Activated T-cell treated with anti-CD3 and anti-CD28 coated beads for 1 hour (primary cell): ENCODE data around the gene C9orf153.
A peak's percentile ranks its signal among the peaks of the same experiment; 100 is the strongest.
"Not testable (repeated sequence)": the region's sequence is repeated elsewhere in the genome, so short reads cannot be mapped to it uniquely, and the experiment has no call there.

ENCODE experiments used
- DNase-seq: peaks from one replicate; pipeline ENCODE4 v3.0.0-alpha.2; 2020; ENCODE audit warnings: low read depth

Gene C9orf153

DNA sequence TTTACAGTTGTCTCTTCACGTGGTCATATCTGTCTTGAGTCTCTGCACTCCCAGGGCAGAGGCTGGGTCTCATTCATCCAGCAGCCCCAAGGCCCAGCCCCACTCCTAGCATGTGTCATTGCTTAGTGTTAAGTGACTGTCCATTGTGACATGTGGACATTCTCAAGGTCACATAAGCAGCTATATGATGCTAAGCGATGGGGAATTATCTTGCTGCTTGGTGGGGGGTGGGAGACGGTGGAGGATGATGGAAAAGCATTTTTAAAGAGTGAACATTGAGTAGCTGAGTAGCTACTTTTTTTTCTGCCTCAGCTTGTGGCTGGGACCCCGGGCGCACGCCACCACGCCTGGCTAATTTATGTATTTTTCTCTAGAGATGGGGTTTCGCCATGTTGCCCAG, at the start of gene C9orf153:
Gene C9orf153, minus strand, starts transcription at position 101 of the 400 bp plus-strand sequence. CDS start 30,054 bp downstream, outside the sequence.
- DNase-seq, result no peak

DNA sequence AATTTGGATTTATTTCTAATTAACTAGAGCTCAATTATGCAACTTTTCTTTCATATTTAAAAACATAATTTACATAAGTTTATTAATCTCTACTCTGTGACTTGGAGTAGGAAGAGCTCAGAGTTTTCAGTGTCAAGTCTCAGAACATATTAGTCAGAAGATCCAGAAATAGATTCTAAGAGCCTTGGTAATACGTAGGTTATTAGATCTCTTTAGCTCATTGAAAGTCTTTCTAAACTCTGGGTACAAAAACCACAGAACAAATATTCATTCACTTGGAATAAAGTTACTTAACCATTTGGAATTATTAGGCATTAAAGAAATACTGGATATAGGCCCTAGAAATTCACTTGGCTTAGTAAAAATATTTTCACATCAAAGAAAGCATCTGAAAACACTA, 49.2 kb upstream of the C9orf153 start:
- no peak for DNase-seq

DNA sequence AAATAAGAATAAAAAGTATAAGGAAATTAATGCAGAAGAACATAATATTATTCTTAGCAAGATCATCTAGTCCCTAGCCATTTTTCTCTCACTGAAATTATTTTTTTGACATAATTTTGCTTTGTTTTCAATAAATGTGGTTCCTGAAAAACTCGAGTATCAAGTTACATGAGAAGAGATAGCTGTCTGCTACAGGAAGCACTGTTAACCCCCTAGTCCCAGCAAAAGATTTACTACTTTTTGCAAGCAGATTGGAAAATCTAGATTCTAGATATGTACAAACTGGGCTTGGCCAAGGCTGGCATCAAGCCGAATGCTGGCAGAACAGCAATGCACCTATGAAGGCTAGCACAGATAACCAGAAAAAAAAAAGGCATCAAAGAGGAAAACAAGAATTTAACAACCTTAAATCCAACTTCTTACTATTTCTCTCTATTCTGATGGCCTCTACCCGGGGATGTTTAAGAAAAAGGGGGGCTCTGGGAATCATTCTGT, 44.8 kb upstream of the C9orf153 start:
- no peak for DNase-seq

DNA sequence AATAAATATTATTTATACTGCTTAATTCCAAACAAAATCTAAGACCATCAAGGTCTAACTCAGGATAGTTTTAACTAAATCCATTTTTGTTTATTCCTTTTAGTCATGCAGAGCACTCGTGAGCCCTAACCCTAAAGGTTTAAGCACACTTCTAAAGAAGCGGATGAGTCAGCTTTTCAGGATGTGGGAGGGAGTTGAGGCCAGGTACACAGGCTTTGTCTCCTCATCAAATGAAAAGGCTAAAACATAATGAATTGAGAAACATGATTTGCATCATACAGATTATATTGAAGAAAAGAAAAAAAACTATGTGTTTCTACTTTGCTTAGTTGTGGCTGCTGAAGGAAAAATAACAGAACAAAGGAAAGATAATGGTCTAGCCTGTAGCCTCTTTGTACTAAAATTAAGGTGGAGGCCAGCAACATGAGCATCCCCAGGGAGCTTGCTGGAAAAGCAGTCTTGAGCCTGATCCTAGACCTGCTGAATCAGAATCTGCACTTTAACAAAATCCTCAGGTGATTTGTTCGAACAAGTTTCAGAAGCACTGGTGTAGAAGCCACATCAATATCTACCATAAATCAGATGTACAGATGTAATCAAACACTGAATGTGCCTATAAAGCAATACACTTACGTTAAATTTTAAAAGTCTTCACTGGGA, 44.0 kb upstream of the C9orf153 start:
- DNase-seq, result peak; percentile 13

DNA sequence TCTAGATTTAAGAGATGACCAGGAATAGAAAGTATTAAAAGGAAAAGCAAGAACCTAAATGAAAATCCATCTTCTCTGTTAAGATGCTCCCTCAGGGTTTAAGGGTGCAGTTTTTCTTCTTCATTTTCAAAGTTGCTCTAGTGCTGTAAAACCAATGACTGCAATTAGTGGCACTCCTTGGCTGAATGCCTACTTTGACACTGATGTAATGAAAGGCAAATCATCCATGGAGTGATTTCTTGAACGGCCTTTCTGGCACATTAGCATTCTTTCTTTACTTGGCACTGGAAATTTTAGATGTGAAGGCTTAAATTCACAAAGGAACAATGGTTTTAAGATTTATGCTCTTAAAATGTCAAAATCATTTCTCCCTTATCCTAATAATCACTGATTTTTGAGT, 42.2 kb upstream of the C9orf153 start:
- no peak for DNase-seq

- no peak for DNase-seq
Observed at GRCh38 chr9:86300701-86301100, 41.2 kb upstream of the C9orf153 start.

- DNase-seq, result no peak
Observed at GRCh38 chr9:86298873-86299272, 39.4 kb upstream of the C9orf153 start.

GRCh38 chr9:86290341-86290740, 30.9 kb upstream of the C9orf153 start:
- DNase-seq, result not testable (repeated sequence)

- no peak for DNase-seq
Observed at GRCh38 chr9:86288499-86289198, 29.2 kb upstream of the C9orf153 start.

DNA sequence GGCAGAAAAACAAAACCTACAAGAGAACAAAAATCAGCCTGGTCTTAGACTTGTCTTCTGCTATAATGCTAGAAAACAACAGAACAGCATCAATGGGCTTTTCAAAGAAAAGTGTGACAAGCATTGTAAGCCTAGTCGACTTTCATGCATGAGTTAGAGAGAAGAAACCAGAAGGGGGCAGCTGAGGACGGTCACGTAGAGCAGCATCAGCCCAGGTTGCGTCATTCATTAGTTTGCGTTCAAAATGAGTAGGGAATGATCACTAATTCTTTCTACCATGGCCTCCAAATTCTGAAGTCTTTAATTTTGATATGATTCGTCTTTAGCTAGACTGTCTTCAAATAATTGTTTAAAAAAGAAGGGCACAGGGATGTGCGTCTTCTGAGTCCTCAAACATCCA, 27.6 kb upstream of the C9orf153 start:
- no peak for DNase-seq

DNA sequence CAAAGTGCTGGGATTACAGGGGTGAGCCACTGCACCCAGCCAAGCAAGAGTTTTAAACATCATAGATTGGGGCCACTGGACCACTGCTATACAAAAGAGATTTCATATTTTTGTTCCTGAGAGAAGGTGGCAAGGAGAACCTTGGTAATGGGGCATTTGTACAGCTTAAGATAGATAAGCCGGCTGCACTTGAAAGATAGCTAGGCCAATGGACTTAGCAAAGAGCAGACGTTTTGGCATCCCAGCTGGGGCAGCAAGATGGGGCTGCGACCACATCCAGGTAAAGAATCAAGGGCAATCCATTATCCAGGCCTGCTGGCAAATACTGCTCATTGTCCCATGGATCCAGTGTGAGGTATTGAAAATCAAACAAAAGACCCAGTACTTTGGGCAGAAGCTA, 26.8 kb upstream of the C9orf153 start:
- DNase-seq, result no peak

- DNase-seq, result no peak
Observed at GRCh38 chr9:86285261-86285660, 25.8 kb upstream of the C9orf153 start.

DNA sequence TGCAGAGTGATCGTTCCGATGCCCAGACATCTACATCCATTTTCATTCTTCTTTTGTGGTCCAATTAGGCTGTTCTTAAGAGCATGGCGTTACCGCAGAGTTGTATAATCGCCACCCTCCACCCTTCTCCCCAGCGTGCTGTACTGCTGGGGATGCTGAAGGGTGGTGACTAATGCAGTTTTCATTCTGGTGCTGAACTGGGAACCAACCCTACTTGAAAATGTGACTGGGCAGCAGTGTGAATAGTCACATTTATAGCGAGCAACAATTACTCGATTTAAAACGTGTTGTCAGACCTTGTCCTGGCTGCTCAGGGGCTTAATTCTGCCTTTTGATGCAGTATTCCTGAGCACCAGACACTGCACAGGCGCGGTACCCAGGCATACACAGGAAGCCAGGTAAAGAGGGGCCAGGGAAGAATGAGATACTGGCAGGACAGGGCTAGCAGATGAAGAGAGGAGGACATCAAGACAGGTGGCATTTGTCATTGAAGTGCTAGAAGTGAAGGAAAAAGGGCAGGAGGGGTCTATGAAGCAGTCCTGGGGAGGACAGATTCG, 23.6 kb upstream of the C9orf153 start:
- DNase-seq, result no peak

DNA sequence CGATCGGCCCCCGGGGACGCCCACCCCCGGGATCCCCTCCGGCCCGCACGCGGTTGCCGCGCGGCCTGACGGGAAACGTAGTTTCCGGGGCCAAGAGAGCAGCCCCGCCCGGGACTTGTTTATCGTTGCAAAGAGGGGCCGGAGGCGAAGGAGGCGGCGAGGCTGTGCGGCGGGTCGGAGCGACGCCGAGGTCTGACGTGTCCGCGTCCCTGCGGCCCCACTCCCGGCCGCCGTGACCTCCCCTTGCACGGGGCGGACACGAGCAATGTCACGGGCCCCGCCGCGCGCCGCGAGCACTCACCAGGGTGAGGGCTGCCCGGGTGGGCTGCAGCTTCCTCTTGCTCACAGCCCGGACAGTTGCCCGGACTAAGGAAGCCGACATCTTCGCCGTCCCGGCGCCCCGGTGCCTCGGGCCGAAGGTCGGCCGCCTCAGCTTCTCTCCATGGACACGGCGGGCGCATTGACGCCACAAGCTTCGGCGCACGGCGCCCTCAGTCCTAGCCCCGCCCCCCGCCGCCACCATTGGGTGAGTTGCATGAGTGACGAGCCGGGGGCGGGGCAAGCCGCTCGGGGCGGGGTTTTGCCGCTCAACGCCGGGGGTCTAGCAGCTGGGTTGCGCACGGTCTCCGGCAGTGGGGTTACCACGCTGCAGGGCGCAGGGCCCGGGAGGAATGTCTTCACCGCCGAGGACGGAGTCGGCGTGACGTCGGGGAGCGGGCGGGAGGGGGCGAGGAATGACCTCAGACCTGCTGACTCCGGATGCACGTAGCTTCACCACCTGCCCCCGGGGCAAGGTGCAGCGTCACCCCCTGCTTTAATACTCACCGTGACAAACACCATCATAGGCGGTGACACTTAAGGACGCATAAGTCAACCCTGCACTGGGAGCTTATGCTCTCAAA, 22.9 kb upstream of the C9orf153 start, which contains the start of gene ISCA1:
Gene ISCA1, minus strand, starts transcription at position 462 of the 902 bp plus-strand sequence. Its CDS starts 80 bp downstream, at position 382.
- DNase-seq, result peak; percentile 99

GRCh38 chr9:86281593-86282076, 22.2 kb upstream of the C9orf153 start:
- no peak for DNase-seq

DNA sequence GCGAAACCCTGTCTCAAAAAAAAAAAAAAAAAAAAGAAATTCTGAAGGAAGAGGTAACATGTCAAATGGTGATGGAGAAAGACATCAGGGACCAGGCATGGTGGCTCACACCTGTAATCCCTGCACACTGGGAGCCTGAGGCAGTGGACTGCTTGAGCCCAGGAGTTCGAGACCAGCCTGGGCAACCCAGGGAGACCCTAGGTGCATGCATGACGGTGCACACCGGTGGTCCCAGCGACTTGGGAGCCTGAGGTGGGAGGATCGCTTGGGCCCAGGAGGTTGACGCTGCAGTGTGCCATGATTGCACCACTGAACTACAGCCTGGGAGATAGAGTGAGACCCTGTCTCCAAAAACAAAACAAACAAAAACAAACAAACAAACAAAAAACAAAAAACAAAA, 21.1 kb upstream of the C9orf153 start:
- no peak for DNase-seq

DNA sequence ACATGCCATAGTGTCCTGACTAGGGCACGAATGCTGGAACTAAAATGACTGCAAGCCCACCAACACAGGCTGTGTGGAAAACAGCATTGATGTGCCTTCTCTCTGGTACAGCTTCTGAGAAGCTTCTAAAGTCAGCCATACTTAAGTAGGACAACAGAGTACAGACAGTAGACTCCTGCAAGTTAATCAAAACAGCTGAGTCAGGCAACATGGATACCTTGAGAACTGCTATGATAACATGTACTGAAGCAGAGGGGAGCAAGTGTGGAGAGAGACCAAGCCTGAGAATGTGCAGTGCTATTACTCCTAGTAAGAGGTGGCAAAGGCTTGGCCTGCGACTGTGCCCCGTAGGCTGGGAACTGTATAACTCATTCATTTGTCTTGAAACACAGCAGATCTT, 20.4 kb upstream of the C9orf153 start:
- no peak for DNase-seq

DNA sequence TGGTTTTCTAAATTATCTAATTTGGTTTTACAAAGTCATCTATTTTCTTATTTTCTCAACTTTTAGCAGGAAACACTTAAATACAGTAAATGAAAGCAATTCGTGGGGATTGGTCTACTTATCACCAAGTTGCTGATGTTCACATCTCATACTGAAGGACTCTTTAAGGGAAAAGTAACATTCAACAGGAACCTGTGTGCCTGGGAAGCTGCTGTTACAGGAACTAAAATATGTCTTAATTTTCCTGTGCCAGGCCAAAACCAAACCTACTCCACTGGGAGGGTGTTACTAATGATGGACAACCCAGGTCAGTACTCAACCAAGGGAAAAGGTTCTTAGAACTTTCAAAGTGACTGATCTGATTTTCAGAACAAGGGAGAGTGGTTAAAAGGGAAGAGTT, 17.6 kb upstream of the C9orf153 start:
- no peak for DNase-seq

- DNase-seq, result no peak
Observed at GRCh38 chr9:86275962-86276361, 16.5 kb upstream of the C9orf153 start.

GRCh38 chr9:86274821-86275643, 15.6 kb upstream of the C9orf153 start:
- DNase-seq, result no peak

- no peak for DNase-seq
Observed at GRCh38 chr9:86272221-86272620, 12.8 kb upstream of the C9orf153 start.
